Erythroblast (primary cell): ENCODE results near the gene STRIP2.

Experiments
- GATA1 ChIP-seq: IDR thresholded peaks from 2 replicates; pipeline ENCODE4 v1.6.1; 2011; ENCODE audit warnings: low read depth, mild to moderate bottlenecking, control low read depth, low read length, moderate library complexity
- POLR2A ChIP-seq: IDR thresholded peaks from 2 replicates; pipeline ENCODE4 v1.6.1; 2011; ENCODE audit warnings: mild to moderate bottlenecking, low read length

DNA sequence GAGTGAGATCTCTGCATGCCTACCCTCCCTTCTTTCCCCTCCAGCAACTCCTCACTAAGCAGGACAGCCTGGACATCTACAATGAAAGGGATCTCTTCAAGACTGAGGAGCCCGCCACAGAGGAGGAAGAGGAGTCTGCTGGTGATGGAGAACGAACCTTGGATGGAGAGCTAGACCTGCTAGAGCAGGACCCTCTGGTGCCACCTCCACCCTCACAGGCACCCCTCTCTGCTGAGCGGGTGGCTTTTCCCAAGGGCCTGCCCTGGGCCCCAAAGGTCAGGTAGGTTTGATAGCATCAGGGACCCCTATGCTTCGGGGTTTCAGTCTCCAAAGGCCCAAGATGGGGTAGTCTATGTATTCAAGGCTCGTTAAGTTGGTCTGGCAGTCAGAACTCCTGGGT, 23.9 kb downstream of the STRIP2 start:
- TF ChIP-seq POLR2A: no peak
- TF ChIP-seq GATA1: no peak
